Measurements from ENCODE around the gene FBRSL1.

FBRSL1 gene

GRCh38 chr12:132476421-132476820 lies 13.5 kb upstream of the FBRSL1 start:
- H3K4me3 ChIP-seq (ENCODE audit: low read length) = no peak overlapping the region
- H3K27me3 ChIP-seq (ENCODE audit: control insufficient read depth, insufficient read depth, low read length) = peaks cover 41% of the 10 kb centered on the region
- H3K4me1 ChIP-seq (ENCODE audit: control insufficient read depth, low read depth, low read length) = no peaks in the 10 kb centered on the region
- no peaks in the 10 kb centered on the region for H3K9me3 ChIP-seq (ENCODE audit: control insufficient read depth, low read depth, low read length)
- no peak overlapping the region for H3K27ac ChIP-seq (ENCODE audit: low read length)
- no peaks in the 10 kb centered on the region for H3K36me3 ChIP-seq (ENCODE audit: control insufficient read depth, low read depth, low read length)
- H3K9ac ChIP-seq (ENCODE audit: low read length) = no peak overlapping the region

DNA sequence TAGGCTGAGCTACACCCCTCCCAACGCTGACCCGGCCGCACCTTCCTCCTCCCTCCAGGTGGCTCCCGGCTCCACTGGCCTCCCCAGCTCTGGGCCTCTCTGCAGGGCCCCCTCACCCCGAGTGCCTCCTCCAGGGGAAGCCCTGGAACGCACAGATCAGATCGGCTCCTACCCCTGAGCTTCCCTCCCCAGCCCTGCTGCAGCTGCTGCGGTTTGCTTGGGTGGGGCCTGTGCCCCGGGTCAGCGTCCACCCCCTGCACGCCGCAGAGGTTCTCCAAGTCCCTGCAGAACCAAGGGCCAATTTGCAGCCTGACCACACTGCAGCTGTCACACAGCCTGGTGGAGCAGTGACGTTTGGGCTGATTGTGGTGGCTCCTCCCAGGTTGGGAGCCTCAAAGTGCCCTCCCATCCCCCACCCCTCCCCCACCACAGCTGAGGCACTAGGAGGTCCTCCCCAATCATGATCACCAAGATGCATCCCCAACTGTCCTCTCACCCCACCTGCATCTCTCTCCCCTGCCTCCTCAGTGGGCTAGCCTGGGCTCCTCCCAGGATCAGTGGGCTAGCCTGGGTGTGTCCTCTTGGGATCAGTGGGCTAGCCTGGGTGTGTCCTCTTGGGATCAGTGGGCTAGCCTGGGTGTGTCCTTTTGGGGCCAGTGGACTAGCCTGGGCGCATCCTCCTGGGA lies 12.8 kb upstream of the FBRSL1 start:
- H3K36me3 ChIP-seq (ENCODE audit: control insufficient read depth, low read depth, low read length) = no peaks in the 10 kb centered on the region
- H3K4me1 ChIP-seq (ENCODE audit: control insufficient read depth, low read depth, low read length) = no peaks in the 10 kb centered on the region
- no peak overlapping the region for H3K4me3 ChIP-seq (ENCODE audit: low read length)
- peaks cover 49% of the 10 kb centered on the region for H3K27me3 ChIP-seq (ENCODE audit: control insufficient read depth, insufficient read depth, low read length)
- no peak overlapping the region for H3K9ac ChIP-seq (ENCODE audit: low read length)
- H3K9me3 ChIP-seq (ENCODE audit: control insufficient read depth, low read depth, low read length) = no peaks in the 10 kb centered on the region
- H3K27ac ChIP-seq (ENCODE audit: low read length) = no peak overlapping the region

- Histone ChIP-seq H3K4me3 (ENCODE audit: low read length) (no peak overlapping the region), H3K9ac (ENCODE audit: low read length) (no peak overlapping the region), H3K9me3 (ENCODE audit: control insufficient read depth, low read depth, low read length) (no peaks in the 10 kb centered on the region), H3K4me1 (ENCODE audit: control insufficient read depth, low read depth, low read length) (no peaks in the 10 kb centered on the region), H3K27me3 (ENCODE audit: control insufficient read depth, insufficient read depth, low read length) (peaks cover 56% of the 10 kb centered on the region), H3K27ac (ENCODE audit: low read length) (no peak overlapping the region), H3K36me3 (ENCODE audit: control insufficient read depth, low read depth, low read length) (no peaks in the 10 kb centered on the region)
Observed at GRCh38 chr12:132477703-132478432, 12.1 kb upstream of the FBRSL1 start.

- H3K9me3 ChIP-seq (ENCODE audit: control insufficient read depth, low read depth, low read length) = no peaks in the 10 kb centered on the region
- H3K9ac ChIP-seq (ENCODE audit: low read length) = no peak overlapping the region
- no peaks in the 10 kb centered on the region for H3K36me3 ChIP-seq (ENCODE audit: control insufficient read depth, low read depth, low read length)
- H3K4me3 ChIP-seq (ENCODE audit: low read length) = no peak overlapping the region
- peaks cover 61% of the 10 kb centered on the region for H3K27me3 ChIP-seq (ENCODE audit: control insufficient read depth, insufficient read depth, low read length)
- no peaks in the 10 kb centered on the region for H3K4me1 ChIP-seq (ENCODE audit: control insufficient read depth, low read depth, low read length)
- H3K27ac ChIP-seq (ENCODE audit: low read length) = no peak overlapping the region
Observed at GRCh38 chr12:132478433-132478803, 11.5 kb upstream of the FBRSL1 start.

DNA sequence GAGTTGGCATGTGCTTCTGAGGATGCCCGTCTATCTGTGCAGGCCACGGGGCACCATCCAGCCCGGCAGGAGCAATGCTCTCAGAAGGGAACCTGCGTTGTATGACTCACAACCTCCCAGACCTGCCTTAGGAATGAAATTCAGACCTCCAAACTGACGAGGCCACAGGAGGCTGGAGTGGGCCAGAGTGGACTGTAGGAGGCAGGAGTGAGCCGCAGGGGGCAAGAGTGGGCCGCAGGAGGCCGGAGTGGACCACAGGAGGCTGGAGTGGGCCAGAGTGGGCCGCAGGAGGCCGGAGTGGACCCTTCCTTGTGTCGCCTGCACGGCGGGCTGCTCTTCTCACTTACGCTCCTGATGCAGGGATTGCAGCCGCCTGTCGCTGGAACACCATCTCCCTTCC lies 11.1 kb upstream of the FBRSL1 start:
- H3K9ac ChIP-seq (ENCODE audit: low read length) = no peak overlapping the region
- H3K36me3 ChIP-seq (ENCODE audit: control insufficient read depth, low read depth, low read length) = no peaks in the 10 kb centered on the region
- no peaks in the 10 kb centered on the region for H3K4me1 ChIP-seq (ENCODE audit: control insufficient read depth, low read depth, low read length)
- H3K9me3 ChIP-seq (ENCODE audit: control insufficient read depth, low read depth, low read length) = no peaks in the 10 kb centered on the region
- no peak overlapping the region for H3K27ac ChIP-seq (ENCODE audit: low read length)
- peaks cover 65% of the 10 kb centered on the region for H3K27me3 ChIP-seq (ENCODE audit: control insufficient read depth, insufficient read depth, low read length)
- H3K4me3 ChIP-seq (ENCODE audit: low read length) = no peak overlapping the region

GRCh38 chr12:132479291-132479690 lies 10.7 kb upstream of the FBRSL1 start:
- H3K27me3 ChIP-seq (ENCODE audit: control insufficient read depth, insufficient read depth, low read length) = peaks cover 70% of the 10 kb centered on the region
- H3K9me3 ChIP-seq (ENCODE audit: control insufficient read depth, low read depth, low read length) = no peaks in the 10 kb centered on the region
- H3K4me1 ChIP-seq (ENCODE audit: control insufficient read depth, low read depth, low read length) = no peaks in the 10 kb centered on the region
- H3K9ac ChIP-seq (ENCODE audit: low read length) = no peak overlapping the region
- no peaks in the 10 kb centered on the region for H3K36me3 ChIP-seq (ENCODE audit: control insufficient read depth, low read depth, low read length)
- H3K27ac ChIP-seq (ENCODE audit: low read length) = no peak overlapping the region
- no peak overlapping the region for H3K4me3 ChIP-seq (ENCODE audit: low read length)

DNA sequence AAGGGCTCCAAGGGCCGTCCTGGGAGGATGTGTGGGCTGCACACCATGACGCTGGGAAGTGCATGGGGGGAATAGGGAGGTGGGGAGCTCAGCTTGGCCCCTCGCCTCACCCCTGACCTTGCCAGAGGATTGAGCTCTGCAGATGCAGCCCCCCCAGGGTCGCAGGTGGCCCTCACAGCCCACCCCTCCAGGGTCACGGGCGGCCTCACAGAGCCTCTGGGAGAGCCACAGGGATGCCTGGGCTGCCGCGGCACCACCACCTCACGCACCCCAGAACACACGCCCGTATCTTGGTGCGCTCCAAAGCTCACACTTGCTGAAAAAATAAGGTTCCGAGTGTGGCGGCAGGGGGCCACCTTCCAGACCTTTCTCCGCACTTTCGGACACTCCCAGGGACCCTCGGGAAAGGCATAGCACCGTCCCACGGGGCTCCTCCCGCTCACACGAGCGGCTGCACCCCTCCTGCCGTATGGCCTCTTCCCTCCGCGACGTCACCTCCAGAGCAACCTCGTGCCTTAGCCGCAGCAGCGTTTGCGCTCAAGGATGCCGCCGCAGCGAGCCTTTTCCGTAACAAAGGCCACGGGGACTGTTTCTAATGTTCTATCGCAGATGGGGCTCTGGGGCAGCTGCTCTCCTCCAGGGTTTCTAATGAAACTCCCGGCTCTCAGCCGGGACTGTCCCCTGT lies 9.9 kb upstream of the FBRSL1 start:
- H3K9ac ChIP-seq (ENCODE audit: low read length) = no peak overlapping the region
- no peaks in the 10 kb centered on the region for H3K9me3 ChIP-seq (ENCODE audit: control insufficient read depth, low read depth, low read length)
- H3K36me3 ChIP-seq (ENCODE audit: control insufficient read depth, low read depth, low read length) = no peaks in the 10 kb centered on the region
- peaks cover 78% of the 10 kb centered on the region for H3K27me3 ChIP-seq (ENCODE audit: control insufficient read depth, insufficient read depth, low read length)
- H3K4me1 ChIP-seq (ENCODE audit: control insufficient read depth, low read depth, low read length) = no peaks in the 10 kb centered on the region
- H3K4me3 ChIP-seq (ENCODE audit: low read length) = no peak overlapping the region
- no peak overlapping the region for H3K27ac ChIP-seq (ENCODE audit: low read length)

GRCh38 chr12:132480623-132481132 lies 9.3 kb upstream of the FBRSL1 start:
- H3K36me3 ChIP-seq (ENCODE audit: control insufficient read depth, low read depth, low read length) = no peaks in the 10 kb centered on the region
- no peak overlapping the region for H3K4me3 ChIP-seq (ENCODE audit: low read length)
- no peaks in the 10 kb centered on the region for H3K9me3 ChIP-seq (ENCODE audit: control insufficient read depth, low read depth, low read length)
- no peak overlapping the region for H3K9ac ChIP-seq (ENCODE audit: low read length)
- no peaks in the 10 kb centered on the region for H3K4me1 ChIP-seq (ENCODE audit: control insufficient read depth, low read depth, low read length)
- no peak overlapping the region for H3K27ac ChIP-seq (ENCODE audit: low read length)
- H3K27me3 ChIP-seq (ENCODE audit: control insufficient read depth, insufficient read depth, low read length) = peaks cover 84% of the 10 kb centered on the region

GRCh38 chr12:132481345-132481744 lies 8.6 kb upstream of the FBRSL1 start:
- no peak overlapping the region for H3K27ac ChIP-seq (ENCODE audit: low read length)
- H3K9me3 ChIP-seq (ENCODE audit: control insufficient read depth, low read depth, low read length) = no peaks in the 10 kb centered on the region
- H3K4me1 ChIP-seq (ENCODE audit: control insufficient read depth, low read depth, low read length) = no peaks in the 10 kb centered on the region
- H3K4me3 ChIP-seq (ENCODE audit: low read length) = no peak overlapping the region
- no peaks in the 10 kb centered on the region for H3K36me3 ChIP-seq (ENCODE audit: control insufficient read depth, low read depth, low read length)
- H3K27me3 ChIP-seq (ENCODE audit: control insufficient read depth, insufficient read depth, low read length) = peaks cover 90% of the 10 kb centered on the region
- no peak overlapping the region for H3K9ac ChIP-seq (ENCODE audit: low read length)

DNA sequence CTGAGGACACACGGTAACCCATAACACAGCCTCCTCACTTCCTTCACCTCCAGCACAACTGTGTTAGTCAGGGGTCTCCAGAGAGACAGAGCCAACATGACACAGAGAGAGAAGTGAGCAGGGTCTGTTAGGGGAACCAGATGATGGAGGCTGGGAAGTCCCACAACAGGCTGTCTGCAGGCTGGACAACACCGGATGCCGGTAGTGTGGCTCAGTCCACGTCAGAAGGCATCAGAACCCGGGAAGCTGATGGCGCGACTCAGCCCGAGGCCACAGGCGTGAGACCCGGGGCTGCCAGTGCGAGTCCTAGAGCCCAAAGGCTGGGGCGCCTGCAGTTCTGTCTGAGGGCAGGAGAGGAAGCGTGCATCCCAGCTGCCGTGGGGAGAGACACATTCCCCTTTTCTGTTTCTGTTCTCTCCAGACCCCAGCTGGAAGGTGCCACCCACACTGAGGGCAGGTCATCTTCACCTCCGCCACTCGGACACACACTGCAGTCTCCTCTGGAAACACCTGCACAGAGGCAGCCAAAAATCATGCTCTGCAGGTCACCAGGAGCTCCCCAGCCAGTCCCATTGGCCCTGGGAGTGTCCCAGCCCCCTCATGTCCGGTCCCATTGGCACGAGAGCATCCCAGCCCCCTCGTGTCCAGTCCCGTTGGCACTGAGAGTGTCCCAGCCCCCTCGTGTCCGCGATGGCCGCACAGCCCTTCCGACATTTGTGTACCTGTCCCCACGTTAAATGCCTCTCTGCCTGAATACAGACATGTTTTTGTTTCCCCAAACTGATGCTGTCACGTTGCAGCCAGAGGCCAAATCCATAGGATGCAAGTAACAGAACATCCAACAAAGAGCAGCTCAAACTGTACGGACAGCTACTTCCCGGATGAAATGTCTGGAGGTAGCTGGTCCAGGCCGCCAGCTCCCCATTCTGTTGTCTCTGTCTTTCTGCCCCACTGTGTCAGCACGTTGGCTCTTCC lies 7.9 kb upstream of the FBRSL1 start:
- no peaks in the 10 kb centered on the region for H3K4me1 ChIP-seq (ENCODE audit: control insufficient read depth, low read depth, low read length)
- no peak overlapping the region for H3K27ac ChIP-seq (ENCODE audit: low read length)
- H3K4me3 ChIP-seq (ENCODE audit: low read length) = no peak overlapping the region
- H3K9me3 ChIP-seq (ENCODE audit: control insufficient read depth, low read depth, low read length) = no peaks in the 10 kb centered on the region
- no peak overlapping the region for H3K9ac ChIP-seq (ENCODE audit: low read length)
- peaks cover 93% of the 10 kb centered on the region for H3K27me3 ChIP-seq (ENCODE audit: control insufficient read depth, insufficient read depth, low read length)
- H3K36me3 ChIP-seq (ENCODE audit: control insufficient read depth, low read depth, low read length) = no peaks in the 10 kb centered on the region

GRCh38 chr12:132482771-132483170 lies 7.2 kb upstream of the FBRSL1 start:
- Histone ChIP-seq H3K9me3 (ENCODE audit: control insufficient read depth, low read depth, low read length) (no peaks in the 10 kb centered on the region), H3K4me3 (ENCODE audit: low read length) (no peak overlapping the region), H3K36me3 (ENCODE audit: control insufficient read depth, low read depth, low read length) (no peaks in the 10 kb centered on the region), H3K4me1 (ENCODE audit: control insufficient read depth, low read depth, low read length) (no peaks in the 10 kb centered on the region), H3K27me3 (ENCODE audit: control insufficient read depth, insufficient read depth, low read length) (peaks cover 98% of the 10 kb centered on the region), H3K27ac (ENCODE audit: low read length) (no peak overlapping the region), H3K9ac (ENCODE audit: low read length) (no peak overlapping the region)
